ENCODE data around the gene STK25.
"Not testable (repeated sequence)": the region's sequence is repeated elsewhere in the genome, so short reads cannot be mapped to it uniquely, and the experiment has no call there.

Gene STK25

GRCh38 chr2:241539616-241540374 is 31.4 kb upstream of the STK25 start:
- no peak for DNase-seq

GRCh38 chr2:241538838-241539615 is 30.6 kb upstream of the STK25 start:
- DNase-seq = no peak

DNA sequence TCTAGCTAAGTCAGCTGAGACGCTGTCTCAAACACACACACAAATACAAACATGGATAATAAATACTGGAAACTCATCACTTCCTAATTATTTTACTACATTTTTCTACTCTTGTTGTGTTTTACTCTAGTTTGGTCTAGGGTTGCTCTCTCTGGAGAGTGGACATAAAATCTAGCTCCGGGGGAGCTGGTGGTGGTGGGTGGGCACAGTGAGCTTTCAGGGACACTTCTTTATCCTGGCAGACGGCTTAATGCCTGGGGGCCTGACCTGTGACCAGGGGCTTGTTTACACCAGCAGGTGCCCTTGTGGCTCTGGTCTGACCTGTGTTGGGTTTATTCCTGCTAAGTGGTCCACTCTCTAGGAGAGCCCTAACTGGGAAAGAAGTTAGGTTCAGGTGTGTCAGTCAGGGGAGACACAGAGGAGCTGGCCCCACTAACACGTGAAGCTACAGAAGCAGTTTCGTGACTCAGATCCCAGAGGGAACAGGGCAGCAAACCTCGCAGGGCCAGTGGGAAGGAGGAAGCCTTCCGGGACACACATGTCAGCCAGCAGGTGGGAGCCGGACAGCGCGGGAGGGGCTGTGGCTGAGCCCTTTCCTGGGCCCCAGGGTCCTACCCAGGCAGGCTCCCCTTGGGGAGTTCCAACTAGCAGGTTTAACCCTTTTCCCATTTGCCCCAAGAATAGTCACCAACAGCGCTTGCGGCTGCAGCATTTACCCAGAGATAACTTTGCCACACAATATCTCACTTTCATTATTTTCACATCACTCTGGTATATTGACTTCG is 27.7 kb upstream of the STK25 start:
- no peak for DNase-seq

GRCh38 chr2:241534701-241535375 is 26.5 kb upstream of the STK25 start:
- no peak for DNase-seq

GRCh38 chr2:241534293-241534692 is 25.9 kb upstream of the STK25 start:
- no peak for DNase-seq

GRCh38 chr2:241532733-241533601 is 24.6 kb upstream of the STK25 start:
- no peak for DNase-seq

DNA sequence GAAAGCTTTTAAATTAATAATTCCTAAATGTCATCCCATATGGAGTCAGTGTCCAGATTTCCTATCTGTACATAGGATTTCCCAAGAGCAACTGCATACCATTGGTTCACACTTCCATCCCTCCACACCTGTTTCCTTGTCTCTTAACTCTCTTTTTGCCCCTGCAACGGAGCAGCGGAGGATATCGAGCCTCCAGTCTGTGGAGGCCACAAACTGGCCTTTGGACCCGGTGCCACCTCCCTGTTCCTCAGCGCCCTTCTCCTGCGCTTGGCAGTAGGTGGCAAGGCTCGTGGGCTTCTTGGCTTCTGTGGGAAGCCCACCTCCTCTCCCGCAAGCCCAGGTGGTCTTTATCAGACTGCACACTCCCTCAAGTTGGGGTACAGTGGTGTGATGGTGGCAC is 23.8 kb upstream of the STK25 start:
- DNase-seq = no peak

DNA sequence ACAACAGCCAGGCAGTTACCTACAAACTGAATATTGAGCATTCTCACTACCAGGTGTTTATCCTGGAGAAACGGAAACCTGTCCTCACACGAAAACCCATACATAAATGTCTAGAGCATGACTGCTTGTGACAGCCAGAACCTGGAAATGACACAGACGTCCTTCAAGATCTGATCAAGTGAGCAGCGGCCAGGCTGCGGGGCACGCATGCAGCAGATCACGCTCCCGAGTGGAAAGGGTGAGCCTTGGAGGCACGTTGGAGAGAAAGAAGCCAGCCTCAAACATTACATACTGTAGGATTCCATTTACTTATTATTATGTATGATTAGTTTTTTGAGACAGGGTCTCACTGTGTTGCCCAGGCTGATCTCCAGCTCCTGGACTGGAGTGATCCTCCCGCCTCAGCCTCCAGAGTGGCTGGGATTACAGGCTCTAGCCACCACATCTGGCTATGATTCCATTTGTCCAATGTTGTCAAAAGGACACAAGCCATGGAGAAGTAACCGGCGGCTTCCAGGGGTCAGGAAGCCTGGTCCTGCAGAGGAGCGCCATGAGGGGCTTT is 22.9 kb upstream of the STK25 start:
- DNase-seq = no peak

GRCh38 chr2:241530571-241530970 is 22.2 kb upstream of the STK25 start:
- no peak for DNase-seq

DNA sequence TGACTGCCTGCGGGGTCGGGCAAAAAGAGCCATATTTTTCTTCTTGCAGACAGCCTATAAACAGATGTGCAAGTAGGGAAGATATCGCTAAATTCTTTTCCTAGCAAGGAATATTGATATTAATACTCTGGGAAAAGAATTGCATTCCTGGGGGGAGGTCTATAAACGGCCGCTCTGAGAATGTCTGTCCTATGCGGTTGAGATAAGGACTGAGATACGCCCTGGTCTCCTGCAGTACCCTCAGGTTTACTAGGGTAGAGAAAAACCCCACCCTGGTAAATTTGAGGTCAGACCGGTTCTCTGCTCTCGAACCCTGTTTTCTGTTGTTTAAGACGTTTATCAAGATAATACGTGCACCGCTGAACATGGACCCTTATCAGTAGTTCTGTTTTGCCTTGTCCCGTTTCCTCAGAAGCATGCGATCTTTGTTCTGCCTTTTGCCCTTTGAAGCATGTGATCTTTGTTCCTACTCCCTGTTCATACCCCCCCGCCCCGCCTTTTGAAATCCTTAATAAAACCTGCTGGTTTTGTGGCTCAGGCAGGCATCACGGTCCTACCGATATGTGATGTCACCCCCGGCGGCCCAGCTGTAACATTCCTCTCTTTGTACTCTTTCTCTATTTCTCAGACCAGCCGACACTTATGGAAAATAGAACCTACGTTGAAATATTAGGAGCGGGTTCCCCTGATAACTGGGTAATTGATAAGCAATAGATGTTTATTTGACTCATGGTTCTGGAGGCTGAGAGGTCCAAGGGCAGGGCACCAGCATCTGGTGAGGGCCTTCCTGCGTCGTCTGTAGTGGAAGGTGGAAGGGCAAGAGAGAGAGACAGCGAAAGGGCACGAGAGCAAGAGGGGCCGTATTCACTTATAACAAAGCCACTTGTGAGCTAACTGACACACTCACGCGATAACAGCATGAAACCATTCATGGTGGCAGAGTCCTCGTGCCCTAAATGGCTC is 17.7 kb upstream of the STK25 start:
- DNase-seq = not testable (repeated sequence)

DNA sequence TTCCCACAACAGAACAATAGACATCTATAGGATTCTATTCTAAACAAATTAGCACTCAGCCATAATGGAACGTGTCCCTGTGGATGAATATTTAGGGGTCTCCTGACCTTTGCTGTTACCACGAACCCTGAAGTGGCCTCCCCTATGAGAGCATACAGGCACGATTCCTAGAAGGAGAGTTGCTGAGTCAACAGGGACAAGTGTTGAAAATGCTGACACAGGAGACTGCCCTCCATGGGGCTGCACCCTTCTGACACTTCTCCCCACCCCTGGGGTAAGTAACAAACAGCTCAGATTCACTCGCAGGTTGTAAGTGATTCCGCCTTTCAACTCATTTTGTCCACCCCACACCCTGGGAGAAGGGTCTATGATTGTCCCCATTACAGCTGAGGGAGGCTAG is 14.1 kb upstream of the STK25 start:
- no peak for DNase-seq

DNA sequence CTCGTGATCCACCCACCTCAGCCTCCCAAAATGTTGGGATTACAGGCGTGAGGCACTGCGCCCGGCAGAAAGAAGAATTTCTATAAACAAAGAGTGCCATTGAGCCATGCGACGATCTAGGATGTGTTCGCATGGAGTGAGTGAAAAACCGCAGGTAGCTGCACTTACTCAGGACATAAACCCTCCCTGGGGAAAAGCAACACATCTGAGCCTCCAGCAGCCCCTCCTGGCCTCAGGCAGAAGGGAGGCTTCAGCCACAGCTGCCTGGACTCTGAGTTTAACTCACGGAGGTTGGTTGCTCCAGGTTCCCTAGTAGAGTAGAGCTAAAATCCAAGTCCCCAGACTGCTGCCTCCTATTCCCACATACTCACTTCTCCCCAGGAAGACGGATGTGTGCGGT is 11.3 kb upstream of the STK25 start:
- DNase-seq = no peak

GRCh38 chr2:241517297-241517696 is 8.9 kb upstream of the STK25 start:
- no peak for DNase-seq

- no peak for DNase-seq
Measured at GRCh38 chr2:241516520-241516965, 8.2 kb upstream of the STK25 start.

DNA sequence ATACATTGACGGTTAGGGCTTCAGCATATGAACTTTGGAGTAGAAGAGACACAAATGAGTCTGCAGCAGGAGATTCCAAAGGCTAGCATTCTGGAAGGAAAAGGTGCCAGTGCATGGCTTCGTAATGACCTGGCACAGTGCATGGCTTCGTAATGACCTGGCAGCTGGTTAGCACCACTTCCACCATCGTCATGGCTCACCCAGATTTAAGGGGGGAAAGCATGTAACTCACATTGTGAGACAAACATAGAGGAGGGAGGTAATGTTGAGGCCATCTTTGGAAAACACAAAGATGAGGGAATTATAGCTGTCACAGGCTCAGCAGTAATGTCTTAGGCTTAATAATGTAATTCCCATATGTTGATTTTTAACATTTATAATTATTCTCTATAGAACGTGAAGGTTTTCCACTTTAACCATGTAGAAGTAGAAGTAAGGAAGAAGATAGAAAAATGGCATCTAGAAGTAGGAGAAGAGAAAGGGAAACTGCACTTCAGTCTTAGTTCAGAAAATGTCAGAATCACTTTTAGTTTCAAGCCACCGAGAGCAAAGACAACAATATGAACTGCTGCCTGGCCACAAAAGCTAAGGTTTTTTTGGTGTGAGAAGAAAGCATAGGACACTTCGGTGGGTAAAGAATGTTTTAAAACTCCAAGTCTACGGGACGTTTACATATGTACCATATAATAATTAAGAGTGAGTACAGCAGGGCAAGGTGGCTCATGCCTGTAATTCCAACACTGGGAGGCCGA is 6.8 kb upstream of the STK25 start:
- DNase-seq = no peak

GRCh38 chr2:241514553-241514952 is 6.2 kb upstream of the STK25 start:
- no peak for DNase-seq

GRCh38 chr2:241511091-241511741 is 2.8 kb upstream of the STK25 start:
- no peak for DNase-seq

GRCh38 chr2:241509155-241509784 is 886 bp upstream of the STK25 start:
- DNase-seq = no peak
